ENCODE results near the gene PCK1. TPM values are rescaled to one million over a fixed set of nuclear protein-coding genes. Genes with fewer than 3 reads are reported as not detected.

PCK1 gene
- total RNA-seq, 1 experiment from 2014 or later: 0.21 TPM

DNA sequence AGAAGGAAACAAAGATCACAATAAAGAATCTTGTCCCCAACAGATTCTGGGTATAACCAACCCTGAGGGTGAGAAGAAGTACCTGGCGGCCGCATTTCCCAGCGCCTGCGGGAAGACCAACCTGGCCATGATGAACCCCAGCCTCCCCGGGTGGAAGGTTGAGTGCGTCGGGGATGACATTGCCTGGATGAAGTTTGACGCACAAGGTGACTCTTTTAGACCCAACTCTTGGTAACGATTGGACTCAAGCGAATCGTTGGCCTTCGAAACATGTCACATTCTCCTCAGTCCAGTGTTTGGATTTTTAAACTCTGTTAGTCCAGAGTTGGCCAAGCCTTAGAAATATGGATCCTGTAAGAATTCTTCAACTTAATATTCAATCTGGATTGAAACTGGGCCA is 2.6 kb downstream of the PCK1 start:
- no peak for TF ChIP-seq SIN3A (IDR thresholded peaks at IDR 0.05; ENCODE audit: borderline replicate concordance, insufficient read depth, low read depth, low read length)
- TF ChIP-seq CTCF (IDR thresholded peaks at IDR 0.05): no peak
- no peak for TF ChIP-seq POLR2AphosphoS5 (IDR thresholded peaks at IDR 0.05; ENCODE audit: low read depth, low read length)
- no peak for TF ChIP-seq TCF7L2 (IDR thresholded peaks at IDR 0.05; ENCODE audit: low read depth, low read length)
- TF ChIP-seq REST (IDR thresholded peaks at IDR 0.05; ENCODE audit: insufficient read depth in 1 of 2, low read depth in 2 of 2, low read length in 1 of 2): no peak
- Histone ChIP-seq H3K27me3 (ENCODE audit: control insufficient read depth, insufficient read depth, low read length) (peaks cover 11% of the 10 kb centered on the region), H3K9me3 (ENCODE audit: control insufficient read depth, insufficient read depth, low read depth, low read length) (no peaks in the 10 kb centered on the region), H3K36me3 (ENCODE audit: control insufficient read depth, insufficient read depth, low read length) (no peaks in the 10 kb centered on the region), H3K27ac (ENCODE audit: low read length) (no peak overlapping the region), H3K4me1 (ENCODE audit: control insufficient read depth, insufficient read depth, low read length) (no peaks in the 10 kb centered on the region), H3K4me3 (ENCODE audit: low read depth in 2 of 2, low read length in 2 of 2) (no peak overlapping the region)
- BruUV-seq (replicated peaks): no TSS peak
- CTCF ChIA-PET: no interaction called here
- intact Hi-C loops (cut with micrococcal nuclease; ENCODE audit: unreplicated experiment) (no loop called here), in situ Hi-C loops (cut with HindIII; ENCODE audit: low pct_unique_long_range_greater_than_20kb, low sequenced_read_pairs) (no loop called here)
- POLR2A ChIA-PET: no interaction called here
- ATAC-seq (no peak), DNase-seq (ENCODE audit: low read depth, low spot score) (no peak)

DNA sequence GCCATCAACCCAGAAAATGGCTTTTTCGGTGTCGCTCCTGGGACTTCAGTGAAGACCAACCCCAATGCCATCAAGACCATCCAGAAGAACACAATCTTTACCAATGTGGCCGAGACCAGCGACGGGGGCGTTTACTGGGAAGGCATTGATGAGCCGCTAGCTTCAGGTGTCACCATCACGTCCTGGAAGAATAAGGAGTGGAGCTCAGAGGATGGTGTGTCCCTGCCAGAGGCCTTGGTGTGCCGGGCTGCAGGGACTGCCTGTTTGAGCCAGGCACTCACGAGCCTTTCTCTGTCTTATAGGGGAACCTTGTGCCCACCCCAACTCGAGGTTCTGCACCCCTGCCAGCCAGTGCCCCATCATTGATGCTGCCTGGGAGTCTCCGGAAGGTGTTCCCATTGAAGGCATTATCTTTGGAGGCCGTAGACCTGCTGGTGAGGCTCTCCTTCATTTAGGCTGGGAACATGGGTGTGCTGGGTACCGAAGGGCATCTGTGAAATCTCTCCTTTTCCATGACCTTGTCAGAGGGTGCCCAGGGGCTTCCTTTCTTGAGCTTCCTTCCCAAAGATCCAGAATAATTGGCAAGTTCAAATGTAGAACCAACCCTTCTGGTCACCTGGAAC is 3.4 kb downstream of the PCK1 start:
- Histone ChIP-seq H3K4me3 (ENCODE audit: low read depth in 2 of 2, low read length in 2 of 2) (no peak overlapping the region), H3K9me3 (ENCODE audit: control insufficient read depth, insufficient read depth, low read depth, low read length) (no peaks in the 10 kb centered on the region), H3K27me3 (ENCODE audit: control insufficient read depth, insufficient read depth, low read length) (peaks cover 6% of the 10 kb centered on the region), H3K27ac (ENCODE audit: low read length) (no peak overlapping the region), H3K36me3 (ENCODE audit: control insufficient read depth, insufficient read depth, low read length) (no peaks in the 10 kb centered on the region), H3K4me1 (ENCODE audit: control insufficient read depth, insufficient read depth, low read length) (no peaks in the 10 kb centered on the region)
- ATAC-seq (no peak), DNase-seq (ENCODE audit: low read depth, low spot score) (no peak)
- BruUV-seq (replicated peaks): no TSS peak
- ChIA-PET POLR2A (no interaction called here), CTCF (no interaction called here)
- intact Hi-C loops (cut with micrococcal nuclease; ENCODE audit: unreplicated experiment) (no loop called here), in situ Hi-C loops (cut with HindIII; ENCODE audit: low pct_unique_long_range_greater_than_20kb, low sequenced_read_pairs) (no loop called here)
- TF ChIP-seq SIN3A (IDR thresholded peaks at IDR 0.05; ENCODE audit: borderline replicate concordance, insufficient read depth, low read depth, low read length): no peak
- TF ChIP-seq CTCF (IDR thresholded peaks at IDR 0.05): no peak
- TF ChIP-seq TCF7L2 (IDR thresholded peaks at IDR 0.05; ENCODE audit: low read depth, low read length): no peak
- TF ChIP-seq POLR2AphosphoS5 (IDR thresholded peaks at IDR 0.05; ENCODE audit: low read depth, low read length): no peak
- TF ChIP-seq REST (IDR thresholded peaks at IDR 0.05; ENCODE audit: insufficient read depth in 1 of 2, low read depth in 2 of 2, low read length in 1 of 2): no peak

Data from Panc1 (cell line).